Measurements from ENCODE around the gene FBP2. TPM values are rescaled to one million over a fixed set of nuclear protein-coding genes. Genes with fewer than 3 reads are reported as not detected.

The FBP2 gene
- total RNA-seq, 1 donor, result not detected

DNA sequence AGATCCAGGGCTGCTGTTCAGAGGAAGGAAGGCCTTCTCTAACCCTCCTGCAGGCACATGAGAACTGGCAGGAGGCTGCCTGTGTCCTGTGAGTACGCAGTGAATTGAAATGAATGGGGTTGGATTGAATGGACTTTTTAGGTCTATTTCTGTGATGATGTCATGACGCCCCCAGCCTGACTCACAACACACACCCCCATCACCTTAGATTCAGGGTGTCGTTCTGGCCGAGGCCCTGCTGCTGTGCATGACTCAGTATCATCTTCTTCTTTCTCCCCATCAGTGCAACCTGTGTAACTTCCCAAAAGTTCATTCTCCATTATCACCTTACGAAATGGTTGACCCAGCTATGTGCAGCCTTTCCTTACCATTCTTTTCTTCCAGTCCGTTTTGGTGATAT, 33.4 kb downstream of the FBP2 start:
- Histone ChIP-seq H3K4me1 (ENCODE audit: insufficient read depth, low read length) (no peaks in the 10 kb centered on the region), H3K4me2 (ENCODE audit: insufficient read depth, low read length) (no peak overlapping the region), H3K79me2 (ENCODE audit: insufficient read depth, low read length) (no peaks in the 10 kb centered on the region), H2AFZ (ENCODE audit: low read length) (no peak overlapping the region), H3K4me3 (ENCODE audit: insufficient read depth, low read length) (no peak overlapping the region), H3K27me3 (ENCODE audit: insufficient read depth, low read length) (peaks cover 3% of the 10 kb centered on the region), H3K27ac (ENCODE audit: low read depth, low read length) (no peak overlapping the region), H3K9me3 (ENCODE audit: low read depth, low read length) (no peaks in the 10 kb centered on the region), H4K20me1 (ENCODE audit: insufficient read depth, low read length) (no peaks in the 10 kb centered on the region), H3K36me3 (ENCODE audit: insufficient read depth, low read length) (no peaks in the 10 kb centered on the region)
- DNase-seq (ENCODE audit: insufficient read length, low spot score, missing footprints), result no peak
- TF ChIP-seq, protein P1, sequence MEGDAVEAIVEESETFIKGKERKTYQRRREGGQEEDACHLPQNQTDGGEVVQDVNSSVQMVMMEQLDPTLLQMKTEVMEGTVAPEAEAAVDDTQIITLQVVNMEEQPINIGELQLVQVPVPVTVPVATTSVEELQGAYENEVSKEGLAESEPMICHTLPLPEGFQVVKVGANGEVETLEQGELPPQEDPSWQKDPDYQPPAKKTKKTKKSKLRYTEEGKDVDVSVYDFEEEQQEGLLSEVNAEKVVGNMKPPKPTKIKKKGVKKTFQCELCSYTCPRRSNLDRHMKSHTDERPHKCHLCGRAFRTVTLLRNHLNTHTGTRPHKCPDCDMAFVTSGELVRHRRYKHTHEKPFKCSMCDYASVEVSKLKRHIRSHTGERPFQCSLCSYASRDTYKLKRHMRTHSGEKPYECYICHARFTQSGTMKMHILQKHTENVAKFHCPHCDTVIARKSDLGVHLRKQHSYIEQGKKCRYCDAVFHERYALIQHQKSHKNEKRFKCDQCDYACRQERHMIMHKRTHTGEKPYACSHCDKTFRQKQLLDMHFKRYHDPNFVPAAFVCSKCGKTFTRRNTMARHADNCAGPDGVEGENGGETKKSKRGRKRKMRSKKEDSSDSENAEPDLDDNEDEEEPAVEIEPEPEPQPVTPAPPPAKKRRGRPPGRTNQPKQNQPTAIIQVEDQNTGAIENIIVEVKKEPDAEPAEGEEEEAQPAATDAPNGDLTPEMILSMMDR (IDR thresholded peaks at IDR 0.05; ENCODE audit: extremely low read depth, low read depth, low read length), result no peak

DNA sequence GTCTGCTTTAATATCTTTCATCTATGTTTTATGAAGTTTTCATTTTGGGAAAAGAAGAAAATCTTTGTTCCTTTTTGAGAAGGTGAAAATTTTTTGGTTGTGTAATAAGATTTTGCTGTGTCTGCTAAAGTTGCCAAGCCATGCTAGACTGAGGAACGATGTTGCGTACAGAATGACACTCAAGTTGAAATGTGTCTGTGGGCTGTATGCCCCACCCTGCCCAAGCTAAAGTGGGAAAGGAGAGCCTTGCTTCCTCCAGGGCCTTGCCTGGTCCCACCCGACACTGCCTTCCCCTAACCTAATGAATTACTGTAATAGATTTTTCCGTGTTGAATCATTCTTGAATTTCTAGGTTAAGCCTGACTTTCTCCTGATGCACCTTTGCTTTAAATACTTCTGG, 36.2 kb downstream of the FBP2 start:
- Histone ChIP-seq H3K27ac (ENCODE audit: low read depth, low read length) (no peak overlapping the region), H2AFZ (ENCODE audit: low read length) (no peak overlapping the region), H3K79me2 (ENCODE audit: insufficient read depth, low read length) (no peaks in the 10 kb centered on the region), H4K20me1 (ENCODE audit: insufficient read depth, low read length) (no peaks in the 10 kb centered on the region), H3K4me1 (ENCODE audit: insufficient read depth, low read length) (no peaks in the 10 kb centered on the region), H3K4me2 (ENCODE audit: insufficient read depth, low read length) (no peak overlapping the region), H3K36me3 (ENCODE audit: insufficient read depth, low read length) (no peaks in the 10 kb centered on the region), H3K27me3 (ENCODE audit: insufficient read depth, low read length) (peaks cover 3% of the 10 kb centered on the region), H3K4me3 (ENCODE audit: insufficient read depth, low read length) (no peak overlapping the region), H3K9me3 (ENCODE audit: low read depth, low read length) (no peaks in the 10 kb centered on the region)
- TF ChIP-seq, protein P1 (IDR thresholded peaks at IDR 0.05; ENCODE audit: extremely low read depth, low read depth, low read length), result no peak
- no peak for DNase-seq (ENCODE audit: insufficient read length, low spot score, missing footprints)

DNA sequence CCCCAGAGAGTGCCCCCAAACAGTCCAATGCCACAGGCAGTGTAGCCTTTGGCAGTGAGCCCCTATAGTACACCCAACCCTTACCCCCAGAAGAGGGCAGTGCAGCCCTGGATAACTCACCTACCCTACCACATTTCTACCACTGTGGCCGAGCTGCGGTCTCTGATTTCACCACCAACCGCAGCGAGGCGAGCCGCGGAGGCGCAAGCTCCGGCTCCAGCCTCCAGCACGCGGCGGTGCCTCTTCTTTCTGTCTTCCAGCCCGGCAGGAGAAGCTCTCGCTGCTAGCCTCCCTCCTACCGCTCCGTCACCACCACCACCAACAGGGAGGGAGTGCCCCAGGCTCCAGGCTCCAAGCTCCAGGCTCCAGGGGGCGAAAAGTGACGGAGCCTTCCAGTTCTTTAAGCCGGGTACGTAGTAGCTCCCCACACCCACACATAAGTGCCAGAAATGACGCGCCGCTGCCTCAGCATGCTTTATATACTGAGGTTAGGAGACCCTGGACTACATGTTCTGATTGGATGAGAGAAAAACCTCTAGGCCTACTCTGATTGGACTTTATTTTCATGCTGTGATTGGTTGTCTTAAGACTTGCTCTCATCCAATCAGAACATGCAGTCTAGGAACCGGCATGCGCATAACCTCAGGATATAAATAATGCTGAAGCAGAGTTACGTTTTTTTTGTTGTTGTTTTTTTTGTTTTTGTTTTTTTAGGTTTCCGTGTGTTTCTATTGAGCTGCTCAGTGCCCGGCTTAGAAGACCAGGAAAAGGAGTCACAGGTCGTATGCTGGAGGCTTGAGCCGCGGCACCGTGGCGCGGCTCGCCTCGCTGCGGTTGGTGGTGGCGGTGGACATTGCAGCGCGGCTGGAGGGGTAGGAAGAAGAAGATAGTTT, 38.9 kb downstream of the FBP2 start, which contains the start of gene PCAT7:
Gene PCAT7 (plus strand): TSS at position 645 of the 893 bp plus-strand sequence.
- Histone ChIP-seq H3K27ac (ENCODE audit: low read depth, low read length) (peak within 1 kb of the TSS; percentile 12), H3K4me2 (ENCODE audit: insufficient read depth, low read length) (peak within 1 kb of the TSS; percentile 52), H3K27me3 (ENCODE audit: insufficient read depth, low read length) (peaks cover 3% of the 10 kb centered on the region), H3K4me3 (ENCODE audit: insufficient read depth, low read length) (peak within 1 kb of the TSS; percentile 59), H2AFZ (ENCODE audit: low read length) (peak within 1 kb of the TSS; percentile 28), H4K20me1 (ENCODE audit: insufficient read depth, low read length) (no peaks in the 10 kb centered on the region), H3K4me1 (ENCODE audit: insufficient read depth, low read length) (no peaks in the 10 kb centered on the region), H3K9me3 (ENCODE audit: low read depth, low read length) (no peaks in the 10 kb centered on the region), H3K36me3 (ENCODE audit: insufficient read depth, low read length) (no peaks in the 10 kb centered on the region), H3K79me2 (ENCODE audit: insufficient read depth, low read length) (no peaks in the 10 kb centered on the region)
- TF ChIP-seq, protein P1 (IDR thresholded peaks at IDR 0.05; ENCODE audit: extremely low read depth, low read depth, low read length), result peak; percentile 43
- peak; percentile 88 for DNase-seq (ENCODE audit: insufficient read length, low spot score, missing footprints)

DNA sequence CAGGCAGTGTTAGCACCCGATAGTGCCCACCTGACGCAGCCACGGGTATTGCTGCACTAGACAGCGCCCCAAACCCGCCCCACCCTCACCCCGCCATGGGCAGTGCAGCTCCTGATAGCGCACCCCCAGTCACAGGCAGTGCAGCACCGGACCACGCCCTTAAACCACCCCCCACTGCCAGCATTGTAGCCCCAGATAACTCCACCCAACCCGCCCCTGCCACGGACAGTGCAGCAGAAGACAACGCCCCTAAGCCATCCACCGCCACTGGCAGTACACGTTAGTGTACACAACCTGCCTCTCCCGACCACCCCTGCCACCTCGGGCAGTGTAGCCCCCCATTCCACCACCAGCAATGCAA, 39.6 kb downstream of the FBP2 start:
- no peaks in the 10 kb centered on the region for H4K20me1 ChIP-seq (ENCODE audit: insufficient read depth, low read length)
- no peaks in the 10 kb centered on the region for H3K4me1 ChIP-seq (ENCODE audit: insufficient read depth, low read length)
- H2AFZ ChIP-seq (ENCODE audit: low read length), result no peak overlapping the region
- H3K27ac ChIP-seq (ENCODE audit: low read depth, low read length), result no peak overlapping the region
- no peak overlapping the region for H3K4me3 ChIP-seq (ENCODE audit: insufficient read depth, low read length)
- TF ChIP-seq, protein P1 (IDR thresholded peaks at IDR 0.05; ENCODE audit: extremely low read depth, low read depth, low read length), result no peak
- no peak overlapping the region for H3K4me2 ChIP-seq (ENCODE audit: insufficient read depth, low read length)
- H3K79me2 ChIP-seq (ENCODE audit: insufficient read depth, low read length), result no peaks in the 10 kb centered on the region
- no peaks in the 10 kb centered on the region for H3K9me3 ChIP-seq (ENCODE audit: low read depth, low read length)
- no peaks in the 10 kb centered on the region for H3K36me3 ChIP-seq (ENCODE audit: insufficient read depth, low read length)
- H3K27me3 ChIP-seq (ENCODE audit: insufficient read depth, low read length), result peaks cover 3% of the 10 kb centered on the region
- DNase-seq (ENCODE audit: insufficient read length, low spot score, missing footprints), result no peak

All from osteoblast (primary cell).